GM23338 (cell line): Measurements from ENCODE around the gene MRPL38. TPM values are rescaled to one million over a fixed set of nuclear protein-coding genes. Genes with fewer than 3 reads are reported as not detected.

Experiments used
- ATAC-seq: fragments of 200-7000 bp; cut with Tn5 transposase; 3 replicates; pipeline ENCODE4 v1.9.1; 2020
- DNase-seq: peaks from one replicate; pipeline ENCODE4 v3.0.0-alpha.2; 2015; ENCODE audit warnings: low spot score
- H2AFZ ChIP-seq: fragments of 200-600 bp; sonication (generic); 2 replicates; pipeline ENCODE4 v1.8.0; 2016; ENCODE audit warnings: antibody characterized with exemption, mild to moderate bottlenecking, moderate library complexity
- H3F3A ChIP-seq: fragments of 200-600 bp; sonication (generic); replicated peaks from 2 replicates; pipeline ENCODE4 v1.8.0; 2017; ENCODE audit warnings: antibody characterized with exemption, mixed run types, low read depth
- H3K27ac ChIP-seq: fragments of 200-600 bp; sonication (generic); 2 replicates; pipeline ENCODE4 v1.6.1; 2016; ENCODE audit warnings: low read depth
- H3K27me3 ChIP-seq: fragments of 200-600 bp; sonication (generic); 2 replicates; pipeline ENCODE4 v1.8.0; 2016; ENCODE audit warnings: mild to moderate bottlenecking, mixed run types, moderate library complexity; ENCODE audit not compliant: insufficient read depth
- H3K36me3 ChIP-seq: fragments of 200-600 bp; sonication (generic); 2 replicates; pipeline ENCODE4 v1.8.0; 2016; ENCODE audit warnings: mild to moderate bottlenecking; ENCODE audit not compliant: insufficient read depth
- H3K4me1 ChIP-seq: fragments of 200-600 bp; sonication (generic); 2 replicates; pipeline ENCODE4 v1.8.0; 2016; ENCODE audit warnings: mild to moderate bottlenecking, moderate library complexity; ENCODE audit not compliant: insufficient read depth
- H3K4me2 ChIP-seq: fragments of 200-600 bp; sonication (generic); 2 replicates; pipeline ENCODE4 v1.7.1; 2017; ENCODE audit warnings: mixed run types
- H3K4me3 ChIP-seq: fragments of 200-600 bp; sonication (generic); 2 replicates; pipeline ENCODE4 v1.6.1; 2016; ENCODE audit warnings: mixed run types
- H3K79me2 ChIP-seq: fragments of 200-600 bp; sonication (generic); replicated peaks from 2 replicates; pipeline ENCODE4 v1.8.0; 2017; ENCODE audit warnings: mild to moderate bottlenecking; ENCODE audit not compliant: insufficient read depth
- H3K9me2 ChIP-seq: fragments of 200-600 bp; sonication (generic); 2 replicates; pipeline ENCODE4 v1.8.0; 2017; ENCODE audit not compliant: insufficient read depth
- H4K20me1 ChIP-seq: fragments of 200-600 bp; sonication (generic); replicated peaks from 2 replicates; pipeline ENCODE4 v1.8.0; 2017; ENCODE audit warnings: mild to moderate bottlenecking; ENCODE audit not compliant: insufficient read depth
- H3K27ac Mint-ChIP-seq: 2 replicates; pipeline ENCODE4 v1.8.0; 2020; ENCODE audit warnings: inconsistent platforms, mild to moderate bottlenecking, moderate library complexity, mixed read lengths
- H3K27me3 Mint-ChIP-seq: 3 replicates; pipeline ENCODE4 v1.8.0; 2022; ENCODE audit warnings: low read depth, mild to moderate bottlenecking, moderate library complexity, mixed read lengths, inconsistent platforms; ENCODE audit not compliant: insufficient read depth, poor library complexity
- H3K36me3 Mint-ChIP-seq: 3 replicates; pipeline ENCODE4 v1.8.0; 2021; ENCODE audit warnings: low read depth, mild to moderate bottlenecking, inconsistent platforms, moderate library complexity, mixed read lengths
- H3K4me1 Mint-ChIP-seq: 3 replicates; pipeline ENCODE4 v1.8.0; 2020; ENCODE audit warnings: mild to moderate bottlenecking, inconsistent platforms, mixed read lengths
- H3K4me3 Mint-ChIP-seq: 3 replicates; pipeline ENCODE4 v1.8.0; 2021; ENCODE audit warnings: moderate library complexity, mild to moderate bottlenecking, inconsistent platforms, mixed read lengths
- H3K9me3 Mint-ChIP-seq: 3 replicates; pipeline ENCODE4 v1.8.0; 2020; ENCODE audit warnings: moderate library complexity, mild to moderate bottlenecking, inconsistent platforms, mixed read lengths
- CREB1 ChIP-seq: fragments of 250-450 bp; sonication (Bioruptor Pico); IDR thresholded peaks from 2 replicates; pipeline ENCODE4 v1.5.0; 2020; ENCODE audit warnings: low read depth, mild to moderate bottlenecking, moderate library complexity
- CTCF ChIP-seq, 2 experiments: fragments of 200-600 bp in 1 of 2; sonication (generic) in 1 of 2; conservative IDR thresholded peaks; 2 replicates each; pipeline versions ENCODE4 v1.5.1 to v1.6.1; 2016 to 2017; ENCODE audit warnings: antibody characterized with exemption in 2 of 2, low read depth in 2 of 2, mild to moderate bottlenecking in 2 of 2, moderate library complexity in 1 of 2
- ETS1 ChIP-seq: IDR thresholded peaks from 2 replicates; pipeline ENCODE4 v1.6.1; 2016; ENCODE audit warnings: antibody characterized with exemption
- EZH2 ChIP-seq: fragments of 200-600 bp; sonication (generic); IDR thresholded peaks from one replicate; pipeline ENCODE4 v1.8.0; 2017; ENCODE audit warnings: antibody characterized with exemption, mild to moderate bottlenecking, low read depth; ENCODE audit not compliant: unreplicated experiment
- EZH2phosphoT487 ChIP-seq: fragments of 200-600 bp; sonication (generic); IDR thresholded peaks from one replicate; pipeline ENCODE4 v1.8.1; 2018; ENCODE audit warnings: antibody characterized with exemption; ENCODE audit not compliant: unreplicated experiment
- JUNB ChIP-seq: IDR thresholded peaks from one replicate; pipeline ENCODE4 v1.6.1; 2016; ENCODE audit warnings: antibody characterized with exemption; ENCODE audit not compliant: unreplicated experiment
- NANOG ChIP-seq: IDR thresholded peaks from 2 replicates; pipeline ENCODE4 v1.6.1; 2016; ENCODE audit warnings: antibody characterized with exemption, borderline replicate concordance
- POLR2AphosphoS5 ChIP-seq: IDR thresholded peaks from 2 replicates; pipeline ENCODE4 v1.6.1; 2016; ENCODE audit warnings: antibody characterized with exemption, low read depth
- REST ChIP-seq: IDR thresholded peaks from one replicate; pipeline ENCODE4 v1.6.1; 2018; ENCODE audit warnings: antibody characterized with exemption; ENCODE audit not compliant: unreplicated experiment
- ZNF114 ChIP-seq: fragments of 250-450 bp; sonication (Bioruptor Pico); IDR thresholded peaks from 2 replicates; pipeline ENCODE4 v1.5.0; 2020; ENCODE audit warnings: mild to moderate bottlenecking, moderate library complexity
- polyA plus RNA-seq: library from polyadenylated mRNA; unstranded; fragments of >200 nt; fragmentation: Nextera tagmentation; extraction: Ambion mirVana; gene quantifications from 2 replicates; pipeline ENCODE4 v1.2.1, GENCODE V29; 2016
- total RNA-seq: library from RNA; depleted of rRNA; stranded (reverse); fragments of >200 nt; shearing (Covaris generic); gene quantifications from 2 replicates; pipeline ENCODE4 v1.2.3, GENCODE V29; 2014

MRPL38 gene
- total and polyA plus RNA-seq, 2 experiments from 2014 or later: 63.6 to 90.0 TPM

GRCh38 chr17:75933808-75934207 is 29.1 kb upstream of the MRPL38 start:
- H4K20me1 ChIP-seq: no peaks in the 10 kb centered on the region
- TF ChIP-seq EZH2 (no peak), CTCF (conservative IDR thresholded peaks at IDR 0.05; ENCODE audit: low read depth in 2 of 2) (no peak), ETS1 (no peak), EZH2phosphoT487 (no peak), JUNB (no peak), ZNF114 (CRISPR knock-in tag) (no peak)
- H3K79me2 ChIP-seq: no peaks in the 10 kb centered on the region
- H3K4me1 ChIP-seq: no peaks in the 10 kb centered on the region
- no peaks in the 10 kb centered on the region for H3K9me2 ChIP-seq
- H3K4me3 ChIP-seq: no peak overlapping the region
- H3K4me1 Mint-ChIP-seq: no peaks in the 10 kb centered on the region; the same call in 2 of the 3 replicates
- H3K9me3 Mint-ChIP-seq: no peaks in the 10 kb centered on the region
- H2AFZ ChIP-seq: no peak overlapping the region
- H3F3A ChIP-seq: no peaks in the 10 kb centered on the region
- H3K4me2 ChIP-seq: no peak overlapping the region
- ATAC-seq: no peak
- H3K27ac Mint-ChIP-seq: no peak overlapping the region
- H3K27ac ChIP-seq: no peak overlapping the region
- H3K27me3 ChIP-seq: no peaks in the 10 kb centered on the region
- DNase-seq: no peak
- no peaks in the 10 kb centered on the region for H3K36me3 ChIP-seq
- H3K27me3 Mint-ChIP-seq: peaks cover 3% of the 10 kb centered on the region
- no peak overlapping the region for H3K4me3 Mint-ChIP-seq
- peaks cover 8% of the 10 kb centered on the region; the same call in 2 of the 3 replicates for H3K36me3 Mint-ChIP-seq

GRCh38 chr17:75932852-75933251 is 28.2 kb upstream of the MRPL38 start:
- H3K4me1 Mint-ChIP-seq: no peaks in the 10 kb centered on the region
- Histone ChIP-seq H3K4me3 (no peak overlapping the region), H4K20me1 (no peaks in the 10 kb centered on the region), H3F3A (no peaks in the 10 kb centered on the region), H3K27ac (no peak overlapping the region), H3K36me3 (no peaks in the 10 kb centered on the region), H3K4me2 (no peak overlapping the region), H3K79me2 (no peaks in the 10 kb centered on the region), H2AFZ (no peak overlapping the region), H3K9me2 (no peaks in the 10 kb centered on the region), H3K27me3 (no peaks in the 10 kb centered on the region), H3K4me1 (no peaks in the 10 kb centered on the region)
- no peaks in the 10 kb centered on the region for H3K27me3 Mint-ChIP-seq
- H3K4me3 Mint-ChIP-seq: no peak overlapping the region
- no peak overlapping the region for H3K27ac Mint-ChIP-seq
- DNase-seq: no peak
- no peaks in the 10 kb centered on the region for H3K9me3 Mint-ChIP-seq
- no peak for ATAC-seq
- H3K36me3 Mint-ChIP-seq: peaks cover 8% of the 10 kb centered on the region; the same call in 2 of the 3 replicates
- TF ChIP-seq POLR2AphosphoS5 (no peak), CTCF (conservative IDR thresholded peaks at IDR 0.05; ENCODE audit: low read depth in 2 of 2) (no peak), REST (no peak), EZH2phosphoT487 (no peak), NANOG (no peak), EZH2 (no peak), JUNB (no peak), CREB1 (CRISPR knock-in tag) (no peak), ZNF114 (CRISPR knock-in tag) (no peak)
